ENCODE data around the gene LMTK2.
A peak's percentile ranks its signal among the peaks of the same experiment; 100 is the strongest.

LMTK2 gene

DNA sequence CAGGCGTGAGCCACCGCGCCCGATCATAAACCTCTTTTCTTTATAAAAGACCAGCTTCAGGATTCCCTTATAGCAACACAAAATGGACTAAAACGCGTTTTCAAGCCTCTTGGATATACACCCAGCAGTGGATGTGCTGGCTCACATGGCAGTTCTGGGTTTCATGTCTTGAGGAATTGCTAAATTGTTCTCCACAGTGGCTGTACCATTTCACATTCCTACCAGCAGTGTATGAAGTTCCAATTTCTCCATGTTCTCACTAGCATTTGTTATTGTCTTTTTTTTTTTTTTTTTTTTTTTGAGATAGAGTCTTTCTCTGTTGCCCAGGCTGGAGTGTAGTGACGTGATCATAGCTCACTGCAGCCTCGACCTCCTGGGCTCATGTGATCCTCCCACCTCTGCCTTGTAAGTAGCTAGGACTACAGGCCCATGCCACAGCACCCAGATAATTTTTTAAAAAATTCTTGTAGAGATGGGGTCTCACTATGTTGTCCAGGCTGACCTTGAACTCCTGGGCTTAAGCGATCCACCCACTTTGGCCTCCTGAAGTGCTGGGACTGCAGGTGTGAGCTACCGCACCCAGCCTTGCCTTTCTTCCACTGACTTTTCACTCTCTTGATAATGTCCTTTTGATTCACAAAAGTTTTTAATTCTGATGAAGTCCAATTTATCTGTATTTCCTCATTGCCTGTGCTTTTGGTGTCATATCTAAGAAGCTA lies 127.9 kb downstream of the LMTK2 start:
- DNase-seq (ENCODE audit: low spot score), result no peak

DNA sequence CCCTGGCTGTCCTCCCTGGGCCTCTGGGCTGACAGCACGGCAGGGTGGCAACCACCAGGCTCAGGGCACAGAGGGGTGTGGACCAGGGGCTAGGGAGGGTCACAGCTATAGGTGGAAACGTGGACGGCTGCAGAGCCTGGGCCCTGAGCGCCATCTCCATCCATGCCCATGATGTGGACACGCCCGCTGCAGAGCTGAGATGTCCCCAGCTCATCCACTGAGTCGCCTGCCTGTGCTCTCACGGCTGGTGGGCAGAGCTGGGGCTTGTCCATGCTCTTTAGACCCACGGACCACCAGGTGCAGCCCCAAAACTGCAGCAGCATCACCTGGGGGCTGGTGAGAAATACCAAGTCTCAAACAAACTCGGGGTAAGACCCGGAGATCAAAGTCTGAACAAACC lies 129.2 kb downstream of the LMTK2 start:
- DNase-seq (ENCODE audit: low spot score), result no peak

DNA sequence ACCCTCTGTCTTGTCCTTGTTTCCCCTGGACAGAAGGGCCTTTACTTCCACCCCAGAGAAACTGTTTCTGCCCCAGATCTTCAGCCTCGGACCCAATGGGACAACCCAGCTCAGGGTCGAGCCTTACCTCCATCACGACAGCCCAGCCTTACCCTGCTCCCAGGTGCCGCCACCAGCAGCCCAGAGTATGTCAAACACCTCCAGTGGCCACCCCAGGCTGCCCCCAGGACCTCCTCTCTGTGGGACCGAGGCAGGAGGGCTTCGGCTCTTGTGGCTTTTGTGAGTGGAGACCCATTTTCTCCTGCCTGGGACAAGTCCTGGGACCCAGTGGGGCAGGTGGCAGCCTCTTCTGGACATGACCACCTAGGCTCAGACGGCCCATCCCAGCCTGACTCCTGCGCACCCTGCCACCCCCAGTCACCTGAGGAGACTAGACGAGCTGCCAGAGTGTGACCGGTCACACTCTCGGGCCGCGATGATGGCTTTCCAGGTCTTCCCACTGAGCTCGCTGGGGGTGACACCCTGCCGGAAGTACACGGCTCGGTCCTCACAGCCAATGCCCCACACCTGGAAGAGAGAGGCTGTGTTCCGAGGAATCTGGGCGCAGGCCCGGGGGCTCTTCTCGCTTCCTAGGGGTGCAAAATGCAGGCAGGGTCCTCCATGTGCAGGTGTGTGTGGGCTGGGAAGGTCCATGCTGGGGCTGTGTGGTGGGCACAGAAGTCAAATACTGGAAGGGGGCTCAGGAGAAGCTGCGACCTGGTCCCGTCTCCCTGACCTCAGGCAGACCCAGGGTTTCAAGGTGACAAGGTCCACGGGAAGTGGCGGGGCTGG lies 129.9 kb downstream of the LMTK2 start:
- DNase-seq (ENCODE audit: low spot score), result no peak

DNA sequence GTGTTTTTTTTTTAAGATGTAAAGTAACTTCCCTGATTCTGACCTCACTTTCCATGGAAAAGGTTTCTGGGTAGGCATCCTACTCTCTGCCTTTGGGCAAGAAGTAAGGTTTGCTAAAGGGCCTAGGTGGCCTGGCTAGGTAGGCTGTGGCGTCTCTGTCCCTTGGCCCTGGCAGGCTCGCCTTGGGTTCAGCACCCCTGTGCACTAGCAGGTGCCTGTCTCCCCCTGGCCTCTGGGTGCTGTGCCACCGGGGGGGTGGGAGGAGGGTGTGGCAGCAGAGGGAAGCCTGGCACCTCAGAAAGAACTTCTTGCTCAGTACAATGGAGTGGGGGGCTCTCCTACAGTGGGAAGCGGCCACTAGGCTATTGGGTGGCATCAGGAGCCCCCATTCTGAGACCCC lies 131.4 kb downstream of the LMTK2 start:
- DNase-seq (ENCODE audit: low spot score), result no peak

DNA sequence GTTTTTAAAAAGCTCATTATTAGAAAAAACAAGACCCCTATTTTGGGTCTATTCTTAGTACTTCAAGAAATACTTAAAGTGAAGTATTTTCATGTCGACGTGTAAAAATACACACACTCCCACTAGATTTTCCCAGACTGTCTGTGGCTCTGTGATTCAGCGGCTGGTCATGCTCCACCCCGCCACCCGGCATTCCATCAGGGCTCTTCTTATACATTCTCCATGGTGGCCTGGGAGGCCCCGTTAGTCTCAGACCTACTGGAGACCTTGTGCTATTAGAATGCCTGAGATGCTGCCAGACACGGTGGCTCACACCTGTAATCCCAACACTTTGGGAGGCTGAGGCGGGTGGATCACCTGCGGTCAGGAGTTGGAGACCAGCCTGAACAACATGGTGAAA lies 132.3 kb downstream of the LMTK2 start:
- no peak for DNase-seq (ENCODE audit: low spot score)

DNA sequence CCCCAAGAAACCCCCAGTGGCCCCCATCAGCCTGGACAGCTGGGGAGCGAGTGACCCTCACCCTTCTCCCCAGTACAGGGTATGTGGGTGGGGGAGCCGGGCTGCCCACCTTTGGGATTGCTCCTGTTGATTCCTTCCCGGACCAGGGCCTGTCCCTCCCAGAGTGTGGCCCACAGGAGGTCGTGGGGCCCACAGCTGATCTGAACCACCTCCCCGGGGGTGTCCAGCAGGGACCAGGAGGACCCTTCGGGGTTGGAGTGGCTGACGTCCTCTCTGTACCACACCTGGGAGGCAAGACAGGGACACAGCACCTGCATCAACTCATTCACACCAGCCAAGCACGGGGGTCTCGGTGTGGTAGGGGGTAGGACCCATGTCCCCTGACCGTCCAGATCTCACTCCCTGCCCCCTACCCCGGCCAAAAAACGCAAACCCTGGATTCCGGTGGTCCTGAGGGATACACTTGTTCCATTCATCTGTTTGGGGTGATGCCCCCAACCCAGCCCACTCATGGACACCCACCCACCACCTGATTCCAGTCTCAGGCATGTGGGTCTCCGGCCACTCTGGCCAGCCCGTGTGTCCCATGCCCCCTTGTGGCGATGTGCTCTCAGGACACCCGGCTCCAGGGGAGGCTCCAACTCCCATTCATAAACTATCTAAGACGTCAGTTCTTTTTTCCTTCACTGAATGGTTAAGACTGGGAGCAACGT lies 134.5 kb downstream of the LMTK2 start:
- peak; percentile 97 for DNase-seq (ENCODE audit: low spot score)

DNA sequence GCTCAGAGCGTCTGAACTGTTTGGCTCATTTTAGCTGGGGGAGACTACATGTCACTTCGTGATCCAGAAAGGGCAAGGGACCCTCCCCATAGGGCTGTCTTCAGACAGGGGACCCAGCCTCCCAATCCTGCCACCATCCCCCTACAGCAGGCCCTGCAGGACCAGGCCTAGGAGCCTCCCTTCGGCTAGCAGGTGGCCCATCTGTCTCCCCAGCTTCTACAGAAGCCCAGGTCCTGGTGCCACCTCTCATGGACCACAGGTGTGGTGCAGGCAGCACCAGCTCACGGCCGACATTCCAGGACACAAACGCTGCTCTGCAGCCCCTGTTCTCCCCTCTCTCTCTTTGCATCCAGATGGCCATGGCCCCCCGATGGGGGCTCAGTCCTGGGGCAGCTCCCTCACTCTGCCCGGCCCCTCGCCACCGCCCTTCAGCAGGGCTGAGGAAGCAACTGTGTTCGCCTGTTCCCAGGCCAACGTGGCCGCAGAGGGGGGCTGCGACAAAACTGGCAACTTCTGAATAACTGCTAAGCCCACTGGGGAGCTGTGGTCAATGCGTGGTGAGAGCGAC lies 135.1 kb downstream of the LMTK2 start:
- no peak for DNase-seq (ENCODE audit: low spot score)

DNA sequence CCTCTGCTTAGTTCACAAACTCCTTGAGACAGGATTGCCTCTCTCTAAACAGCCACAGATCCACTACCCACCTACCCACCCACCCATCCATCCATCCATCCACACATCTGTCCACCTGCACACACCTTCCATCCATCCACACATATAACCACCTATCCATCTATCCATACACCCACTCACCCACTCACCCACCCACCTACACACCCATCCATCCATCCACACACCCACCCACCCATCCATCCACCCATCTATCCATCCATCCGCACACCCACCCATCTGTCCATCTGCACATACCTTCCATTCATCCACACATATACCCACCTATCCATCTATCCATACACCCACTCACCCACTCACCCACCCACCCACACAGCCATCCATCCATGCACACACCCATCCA lies 135.7 kb downstream of the LMTK2 start:
- DNase-seq (ENCODE audit: low spot score), result no peak

DNA sequence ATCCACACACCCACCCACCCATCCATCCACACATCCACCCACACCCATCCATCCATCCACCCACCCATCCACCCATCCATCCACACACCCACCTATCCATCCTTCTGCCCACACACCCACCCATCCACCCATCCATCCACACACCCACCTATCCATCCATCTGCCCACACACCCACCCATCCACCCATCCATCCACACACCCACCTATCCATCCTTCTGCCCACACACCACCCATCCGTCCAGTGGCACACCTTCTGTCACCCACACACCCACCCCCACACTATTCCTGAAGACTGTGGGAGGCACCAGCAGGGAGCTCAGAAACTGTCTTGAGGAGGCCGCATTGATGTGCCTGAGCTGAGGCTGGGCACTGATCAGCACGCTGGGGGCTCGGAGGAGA lies 136.3 kb downstream of the LMTK2 start:
- DNase-seq (ENCODE audit: low spot score), result no peak

DNA sequence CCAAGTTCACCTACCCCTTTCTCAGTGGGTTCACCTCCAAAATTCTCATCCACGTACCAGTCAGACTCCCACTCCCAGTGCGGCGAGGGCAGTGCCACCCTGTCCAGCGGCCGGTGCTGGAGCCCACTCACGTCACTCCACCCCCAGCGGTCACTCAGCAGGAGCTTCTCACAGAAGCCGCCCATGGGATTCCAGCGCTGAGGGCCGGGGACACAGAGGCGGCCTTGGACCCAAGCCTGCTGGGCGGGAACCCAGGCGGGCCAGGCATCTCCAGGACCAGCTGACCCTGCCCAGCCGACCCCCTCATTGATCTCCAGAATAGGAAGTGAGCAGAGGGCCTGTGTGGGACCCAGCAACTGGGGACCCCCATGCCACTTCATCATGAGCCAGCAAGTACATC lies 138.2 kb downstream of the LMTK2 start:
- DNase-seq (ENCODE audit: low spot score), result no peak

DNA sequence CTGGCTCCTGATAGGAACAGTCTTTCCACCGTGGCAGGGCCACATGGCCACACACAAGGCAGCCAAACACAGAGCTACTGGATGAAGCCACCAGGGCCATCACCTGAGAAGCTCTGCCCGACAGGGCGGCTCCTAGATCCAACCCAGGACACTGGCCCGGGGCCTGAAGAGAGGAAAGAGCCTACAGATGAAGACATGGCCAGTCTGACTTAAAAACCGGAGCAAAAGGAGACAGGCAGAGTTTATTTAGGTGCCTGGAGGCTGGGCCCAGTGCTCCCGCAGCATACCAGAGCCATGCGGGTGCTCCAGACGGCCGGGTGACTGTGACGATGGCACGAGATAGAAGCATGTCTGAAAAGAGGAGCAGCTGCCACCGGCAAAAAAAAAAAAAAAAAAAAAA lies 141.5 kb downstream of the LMTK2 start:
- no peak for DNase-seq (ENCODE audit: low spot score)

DNA sequence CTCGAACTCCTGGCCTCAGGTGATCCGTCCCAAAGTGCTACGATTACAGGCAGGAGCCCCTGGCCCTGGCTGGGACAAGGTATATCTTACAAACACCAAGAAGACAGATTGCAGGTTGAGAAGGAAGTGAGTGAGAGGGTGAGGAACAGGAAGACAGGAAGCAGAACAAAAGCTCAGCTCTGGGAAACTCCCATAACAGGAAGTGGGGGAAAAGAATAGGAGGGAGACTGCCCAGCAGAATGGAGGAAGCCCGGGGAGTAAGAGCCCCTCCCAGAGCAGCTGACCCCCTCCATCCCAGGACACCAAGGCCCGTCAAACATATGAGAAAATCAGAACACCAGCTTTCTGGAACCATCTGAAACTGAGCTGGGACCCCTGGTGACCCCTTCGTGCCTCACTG lies 142.4 kb downstream of the LMTK2 start:
- DNase-seq (ENCODE audit: low spot score), result no peak

DNA sequence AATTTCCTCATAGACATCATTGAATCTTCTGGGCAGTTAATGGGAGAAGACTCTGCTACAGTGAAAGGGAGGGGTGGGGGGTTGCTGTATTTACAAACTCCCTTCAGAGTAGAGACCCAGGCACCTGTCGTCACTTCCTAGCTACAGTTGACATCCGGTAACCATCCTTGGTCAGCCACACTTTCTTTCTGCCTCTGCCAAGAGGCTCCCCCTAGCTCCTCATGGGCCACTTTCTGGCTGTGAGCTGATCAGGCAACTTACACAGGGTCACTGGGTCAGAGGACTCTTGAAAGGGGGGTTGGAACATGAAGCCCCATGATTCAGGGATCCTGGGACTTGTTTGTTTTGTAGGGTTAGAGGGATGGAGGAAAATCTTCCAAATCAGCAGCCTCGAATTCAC lies 144.1 kb downstream of the LMTK2 start:
- DNase-seq (ENCODE audit: low spot score), result no peak

DNA sequence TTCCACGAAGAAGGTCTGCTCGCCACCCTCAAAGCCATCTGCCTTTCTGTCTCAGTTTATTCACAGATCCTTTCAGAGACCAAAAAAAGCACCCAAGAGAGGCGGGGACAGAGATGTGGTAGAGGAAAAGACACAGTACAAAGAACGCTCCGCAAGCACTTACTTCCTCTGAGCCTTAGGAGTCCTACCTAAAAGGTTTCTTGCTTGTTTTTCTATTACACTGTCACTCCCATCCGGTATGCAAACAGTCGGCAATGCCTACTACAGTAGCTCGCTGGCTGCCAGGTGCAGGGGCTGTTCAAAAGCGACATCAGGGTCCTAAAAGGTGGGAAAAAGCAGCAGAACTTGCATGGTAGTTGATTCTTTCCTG lies 144.6 kb downstream of the LMTK2 start:
- no peak for DNase-seq (ENCODE audit: low spot score)

DNA sequence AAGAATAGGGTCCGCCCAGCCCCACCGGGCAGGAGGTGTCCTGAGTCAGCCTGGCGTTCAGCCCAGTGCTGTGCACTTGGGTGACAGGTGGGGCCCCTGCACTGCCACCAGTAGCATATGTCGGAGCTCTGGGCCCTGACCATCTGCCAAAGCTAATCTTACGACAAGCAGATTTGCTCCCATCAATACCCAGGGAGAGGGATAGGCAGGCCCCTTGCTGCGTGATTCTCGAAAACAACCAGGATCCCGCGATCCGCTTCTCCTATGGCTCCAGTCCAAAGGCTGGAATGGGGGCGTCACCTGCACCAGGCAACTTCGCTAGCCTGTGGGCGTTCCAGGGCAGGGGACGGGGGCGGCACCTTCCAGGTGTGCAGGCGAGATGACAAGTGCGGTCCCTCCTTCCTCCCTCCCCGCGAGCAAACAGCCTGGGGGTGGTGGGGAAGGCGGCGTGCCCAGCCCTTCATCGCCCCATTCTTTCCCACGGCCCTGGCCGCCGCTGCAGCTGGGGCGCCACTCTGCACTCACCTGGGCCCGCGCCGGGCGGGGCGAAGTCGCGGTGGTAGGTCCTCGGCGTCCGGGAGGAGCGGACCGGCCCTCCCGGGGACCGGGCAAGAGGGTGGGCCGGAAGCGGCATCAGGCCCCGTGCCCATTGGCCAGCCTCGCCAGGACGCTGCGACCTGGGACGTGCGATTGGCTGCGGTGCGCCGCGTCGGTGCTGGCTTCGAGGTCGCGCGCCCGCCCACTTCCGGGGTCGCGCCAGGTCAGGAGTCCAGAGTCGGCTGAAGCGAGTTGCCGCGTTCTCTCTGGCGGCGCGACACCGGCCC lies 145.2 kb downstream of the LMTK2 start, which contains the start of gene TECPR1:
Gene TECPR1, minus strand, starts transcription at position 632 of the 824 bp plus-strand sequence. CDS start 6,086 bp downstream, outside the sequence.
- peak; percentile 99 for DNase-seq (ENCODE audit: low spot score)

DNA sequence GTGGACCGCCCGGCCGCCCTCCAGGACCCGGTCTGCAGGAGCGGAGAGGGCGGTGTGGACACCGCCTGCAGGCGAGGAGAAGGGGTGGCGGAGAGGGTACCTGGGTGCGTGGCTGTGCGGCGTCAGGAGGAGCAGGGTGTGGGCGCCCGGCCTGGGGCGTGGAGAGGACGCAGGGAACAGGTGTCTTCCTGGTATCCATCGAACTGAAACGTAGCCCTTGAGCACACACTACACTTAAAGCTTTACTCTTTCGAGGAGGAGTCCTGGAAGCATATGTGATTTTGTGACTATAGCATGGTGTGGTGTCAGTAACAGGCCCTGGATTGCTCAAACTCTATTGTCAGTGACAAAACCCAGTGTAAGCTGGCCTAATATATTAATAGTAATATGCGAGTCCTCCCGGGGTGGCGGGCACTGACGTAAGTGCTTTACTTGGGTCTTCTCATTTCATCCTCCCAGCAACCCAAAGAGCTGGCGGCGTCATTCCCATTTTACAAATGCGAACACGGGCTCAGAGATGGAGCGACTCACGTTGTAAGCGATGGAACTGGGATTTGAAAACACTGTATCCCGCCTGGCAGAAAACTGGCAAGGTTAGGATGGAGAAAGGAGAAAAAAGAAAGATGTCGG lies 145.9 kb downstream of the LMTK2 start:
- peak; percentile 52 for DNase-seq (ENCODE audit: low spot score)

DNA sequence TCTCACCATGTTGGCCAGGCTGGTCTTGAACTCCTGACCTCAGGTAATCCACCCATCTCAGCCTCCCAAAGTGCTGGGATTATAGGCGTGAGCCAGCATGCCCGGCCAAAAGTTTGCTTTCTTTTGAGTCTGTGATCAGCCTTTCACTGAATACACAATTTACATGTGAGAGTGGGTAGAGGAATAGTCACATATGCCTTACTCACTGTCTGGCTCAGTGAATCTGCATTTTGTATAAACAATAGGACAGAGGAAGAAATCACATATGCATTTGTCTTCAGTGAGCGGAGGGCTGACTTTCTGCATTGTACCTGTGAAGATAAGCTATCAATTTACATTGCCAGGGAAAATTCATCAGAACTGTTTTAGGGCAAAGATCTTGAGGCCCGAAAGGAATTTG lies 147.9 kb downstream of the LMTK2 start:
- DNase-seq (ENCODE audit: low spot score), result no peak

DNA sequence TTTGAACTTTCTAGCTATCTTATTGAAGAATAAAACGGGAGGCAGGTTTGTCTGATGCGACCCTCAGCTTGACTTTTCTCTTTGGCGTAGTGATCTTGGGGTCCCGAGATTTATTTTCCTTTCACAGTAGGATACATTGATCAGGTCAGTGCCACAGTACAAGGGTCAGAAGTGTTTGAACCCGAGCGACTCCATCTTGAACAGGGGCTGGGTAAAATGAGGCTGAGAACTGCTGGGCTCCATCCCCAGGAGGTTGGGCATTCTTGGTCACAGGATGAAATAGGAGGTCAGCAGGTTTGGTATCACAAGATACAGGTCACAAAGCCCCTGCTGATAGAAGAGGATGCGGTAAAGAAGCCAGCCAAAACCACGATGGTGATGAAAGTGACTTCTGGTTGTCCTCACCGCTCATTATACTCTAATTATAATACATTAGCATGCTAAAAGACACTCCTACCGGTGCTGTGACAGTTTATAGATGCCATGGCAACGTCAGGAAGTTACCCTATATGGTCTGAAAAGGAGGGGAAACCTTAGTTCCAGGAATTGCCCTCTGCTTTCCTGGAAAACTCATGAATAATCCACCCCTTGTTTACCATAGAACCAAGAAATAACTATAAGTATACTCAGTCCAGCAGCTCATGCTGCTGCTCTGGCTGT lies 148.4 kb downstream of the LMTK2 start:
- no peak for DNase-seq (ENCODE audit: low spot score)

DNA sequence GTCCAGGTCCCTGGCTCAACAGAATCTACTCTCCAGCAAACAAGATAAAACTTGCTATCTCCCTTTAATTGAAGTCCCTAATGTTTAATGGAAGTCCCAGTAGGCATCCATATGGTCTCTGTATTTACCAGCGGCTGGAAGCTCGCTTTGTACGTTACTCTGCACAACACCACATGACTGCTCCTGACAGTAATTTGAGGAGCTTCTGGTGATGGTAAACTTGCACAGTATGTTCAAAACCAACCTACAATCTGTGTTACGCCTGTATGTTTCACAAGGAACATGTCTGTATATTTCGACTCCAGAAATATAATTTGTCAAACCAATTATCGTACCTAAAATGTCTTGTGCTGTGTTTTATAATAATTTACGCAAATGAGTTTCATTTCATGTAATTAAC lies 149.8 kb downstream of the LMTK2 start:
- no peak for DNase-seq (ENCODE audit: low spot score)

DNA sequence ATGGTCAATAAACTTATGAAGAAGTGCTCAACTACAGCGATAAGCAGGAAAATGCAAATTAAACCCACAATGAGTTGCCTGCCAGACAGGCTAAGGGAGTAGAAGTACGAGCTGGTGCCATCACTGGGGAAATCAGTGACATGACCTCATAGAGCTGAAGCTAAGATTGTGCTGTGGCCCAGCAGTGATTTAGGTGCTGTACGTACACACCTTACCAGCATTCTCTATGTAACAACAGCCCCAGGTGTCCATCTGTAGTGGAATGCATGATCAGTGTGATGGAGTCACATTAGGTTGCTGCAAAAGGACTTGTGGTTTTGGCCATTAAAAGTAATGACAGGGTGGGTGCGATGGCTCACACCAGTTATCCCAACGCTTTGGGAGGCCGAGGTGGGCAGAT lies 151.0 kb downstream of the LMTK2 start:
- DNase-seq (ENCODE audit: low spot score), result no peak
